ENCODE results near the gene ACO2.

The ACO2 gene

GRCh38 chr22:41513391-41513790 lies 44.5 kb downstream of the ACO2 start:
- H3K36me3 ChIP-seq (ENCODE audit: control insufficient read depth in 2 of 2, insufficient read depth in 1 of 2, low read length in 2 of 2) = peaks cover 0 to 76% of the 10 kb centered on the region in 2 experiments; a peak in 2 of 3 replicates
- peak overlapping the region; percentile 18; the same call in 1 of the 2 replicates for H3K27ac ChIP-seq (ENCODE audit: extremely low read depth, low read depth, low read length)
- no peaks in the 10 kb centered on the region for H3K9me3 ChIP-seq (ENCODE audit: control insufficient read depth, insufficient read depth, low read depth, low read length)
- TF ChIP-seq YY1 (tag by site-specific recombination; IDR thresholded peaks at IDR 0.05) (no peak), ZNF660 (tag by site-specific recombination; IDR thresholded peaks at IDR 0.05) (no peak), ZNF843 (tag by site-specific recombination; IDR thresholded peaks at IDR 0.05) (no peak), ZNF324 (tag by site-specific recombination; IDR thresholded peaks at IDR 0.05) (no peak), ZBTB7A (tag by site-specific recombination; IDR thresholded peaks at IDR 0.05; ENCODE audit: low read depth) (no peak), SP7 (tag by site-specific recombination; IDR thresholded peaks at IDR 0.05) (no peak), ZSCAN18 (tag by site-specific recombination; IDR thresholded peaks at IDR 0.05) (no peak), BCL6B (tag by site-specific recombination; IDR thresholded peaks at IDR 0.05) (no peak), ZNF394 (tag by site-specific recombination; IDR thresholded peaks at IDR 0.05; ENCODE audit: borderline replicate concordance) (no peak), GLI2 (tag by site-specific recombination; IDR thresholded peaks at IDR 0.05; ENCODE audit: borderline replicate concordance, low read depth) (no peak), HOXA7 (CRISPR knock-in tag; IDR thresholded peaks at IDR 0.05; ENCODE audit: borderline replicate concordance) (no peak), PRDM6 (tag by site-specific recombination; IDR thresholded peaks at IDR 0.05) (no peak), ZNF558 (tag by site-specific recombination; IDR thresholded peaks at IDR 0.05) (no peak), ZNF596 (tag by site-specific recombination; IDR thresholded peaks at IDR 0.05) (no peak)
- ChIA-PET CTCF (interaction anchor here (0.8 to 9.5 kb wide), 4 partner anchors 13 to 112 kb away, joined by 4 to 301 read pairs (median 7); no protein-coding TSS in a partner anchor), POLR2A (interaction anchor here (0.5 to 4.0 kb wide), 4 partner anchors 23 to 68 kb away, joined by 5 to 13 read pairs (median 10); partner anchors contain the start of genes ACO2, PHF5A and TOB2)
- peaks cover 12% of the 10 kb centered on the region for H3K4me1 ChIP-seq (ENCODE audit: control insufficient read depth, insufficient read depth, low read length)
- H3K4me3 ChIP-seq (ENCODE audit: low read depth, low read length) = no peak overlapping the region

GRCh38 chr22:41516462-41516861 lies 47.5 kb downstream of the ACO2 start:
- ChIA-PET CTCF (interaction anchor here (0.6 to 9.5 kb wide), 15 partner anchors 9 to 272 kb away, joined by 3 to 301 read pairs (median 15); partner anchors contain the start of genes ACO2, PHF5A and TOB2), POLR2A (interaction anchor here (1.4 to 2.5 kb wide), 4 partner anchors 48 to 73 kb away, joined by 5 to 24 read pairs (median 10); partner anchors contain the start of genes ACO2, PHF5A, PMM1 and TOB2)
- Histone ChIP-seq H3K4me1 (ENCODE audit: control insufficient read depth, insufficient read depth, low read length) (peaks cover 12% of the 10 kb centered on the region), H3K27ac (ENCODE audit: extremely low read depth, low read depth, low read length) (no peak overlapping the region), H3K9me3 (ENCODE audit: control insufficient read depth, insufficient read depth, low read depth, low read length) (no peaks in the 10 kb centered on the region), H3K4me3 (ENCODE audit: low read depth, low read length) (no peak overlapping the region), H3K36me3 (ENCODE audit: control insufficient read depth in 2 of 2, insufficient read depth in 1 of 2, low read length in 2 of 2) (peaks cover 3 to 78% of the 10 kb centered on the region in 2 experiments; a peak in 2 of 3 replicates)
- TF ChIP-seq ZNF701 (tag by site-specific recombination; IDR thresholded peaks at IDR 0.05) = no peak
